ENCODE measurements around the gene CSNK1G1.

GRCh38 chr15:64127521-64128270, 228.3 kb downstream of the CSNK1G1 start:
- TF ChIP-seq CTCF (conservative IDR thresholded peaks at IDR 0.05) (no peak), EZH2 (IDR thresholded peaks at IDR 0.05; ENCODE audit: low read depth) (no peak)
